HG02981 (cell line): ENCODE measurements around the gene NUCB2.
"Not testable (repeated sequence)": the region's sequence is repeated elsewhere in the genome, so short reads cannot be mapped to it uniquely, and the experiment has no call there.

Source experiments
- ATAC-seq: cut with Tn5 transposase; IDR thresholded peaks from one replicate; pipeline ENCODE4 v1.9.1; 2021; ENCODE audit warnings: mild to moderate bottlenecking, moderate library complexity; ENCODE audit not compliant: unreplicated experiment

Gene NUCB2

GRCh38 chr11:17268500-17268899 is 8.0 kb upstream of the NUCB2 start:
- ATAC-seq = not testable (repeated sequence)

GRCh38 chr11:17268902-17269301 is 7.6 kb upstream of the NUCB2 start:
- no peak for ATAC-seq

GRCh38 chr11:17272801-17273200 is 3.7 kb upstream of the NUCB2 start:
- ATAC-seq = no peak

- ATAC-seq = no peak
Measured at GRCh38 chr11:17273211-17273610, 3.3 kb upstream of the NUCB2 start.

- no peak for ATAC-seq
Measured at GRCh38 chr11:17273668-17274282, 2.8 kb upstream of the NUCB2 start.

GRCh38 chr11:17275400-17276235 is 921 bp upstream of the NUCB2 start:
- ATAC-seq = no peak

GRCh38 chr11:17277024-17277584 is 565 bp downstream of the NUCB2 start:
- ATAC-seq = peak; percentile 11

GRCh38 chr11:17280494-17281127 is 4.1 kb downstream of the NUCB2 start:
- ATAC-seq = no peak

GRCh38 chr11:17286332-17286731 is 9.8 kb downstream of the NUCB2 start:
- ATAC-seq = no peak

- no peak for ATAC-seq
Measured at GRCh38 chr11:17287058-17287457, 10.5 kb downstream of the NUCB2 start.

GRCh38 chr11:17291710-17292109 is 15.2 kb downstream of the NUCB2 start:
- no peak for ATAC-seq

- no peak for ATAC-seq
Measured at GRCh38 chr11:17293311-17293710, 16.8 kb downstream of the NUCB2 start.

- ATAC-seq = no peak
Measured at GRCh38 chr11:17294033-17294432, 17.5 kb downstream of the NUCB2 start.

- peak; percentile 37 for ATAC-seq
Measured at GRCh38 chr11:17296852-17297559, 20.5 kb downstream of the NUCB2 start.

GRCh38 chr11:17298302-17298701 is 21.8 kb downstream of the NUCB2 start:
- ATAC-seq = peak; percentile 82

GRCh38 chr11:17300372-17300771 is 23.8 kb downstream of the NUCB2 start:
- ATAC-seq = no peak

GRCh38 chr11:17313349-17314231 is 37.1 kb downstream of the NUCB2 start:
- ATAC-seq = no peak

GRCh38 chr11:17314232-17314547 is 37.7 kb downstream of the NUCB2 start:
- no peak for ATAC-seq

GRCh38 chr11:17314904-17315426 is 38.4 kb downstream of the NUCB2 start:
- no peak for ATAC-seq
